RWPE1 (cell line): ENCODE measurements around the gene PROC.

ENCODE experiments used
- CTCF ChIA-PET: fragments of 350-600 bp; sonication (Branson Sonifier 250); formaldehyde crosslinking; extraction: SDS; loops from one replicate; lab custom pipeline; 2021; lab: Yijun Ruan, JAX
- POLR2A ChIA-PET: fragments of 400-600 bp; formaldehyde crosslinking; extraction: SDS; loops from one replicate; lab custom pipeline; 2020; ENCODE audit warnings: antibody characterized with exemption; ENCODE audit not compliant: low non-redundant PET; lab: Yijun Ruan, JAX
- DNase-seq: peaks from one replicate; pipeline ENCODE4 v3.0.0; 2012; ENCODE audit warnings: low spot score
- H3K27ac ChIP-seq: fragments of 450-650 bp; 2 replicates; pipeline ENCODE4 v1.5.1; 2017
- CTCF ChIP-seq: fragments of 450-650 bp; conservative IDR thresholded peaks from 2 replicates; pipeline ENCODE4 v1.5.1; 2017; ENCODE audit warnings: low read depth, mild to moderate bottlenecking

Gene PROC

DNA sequence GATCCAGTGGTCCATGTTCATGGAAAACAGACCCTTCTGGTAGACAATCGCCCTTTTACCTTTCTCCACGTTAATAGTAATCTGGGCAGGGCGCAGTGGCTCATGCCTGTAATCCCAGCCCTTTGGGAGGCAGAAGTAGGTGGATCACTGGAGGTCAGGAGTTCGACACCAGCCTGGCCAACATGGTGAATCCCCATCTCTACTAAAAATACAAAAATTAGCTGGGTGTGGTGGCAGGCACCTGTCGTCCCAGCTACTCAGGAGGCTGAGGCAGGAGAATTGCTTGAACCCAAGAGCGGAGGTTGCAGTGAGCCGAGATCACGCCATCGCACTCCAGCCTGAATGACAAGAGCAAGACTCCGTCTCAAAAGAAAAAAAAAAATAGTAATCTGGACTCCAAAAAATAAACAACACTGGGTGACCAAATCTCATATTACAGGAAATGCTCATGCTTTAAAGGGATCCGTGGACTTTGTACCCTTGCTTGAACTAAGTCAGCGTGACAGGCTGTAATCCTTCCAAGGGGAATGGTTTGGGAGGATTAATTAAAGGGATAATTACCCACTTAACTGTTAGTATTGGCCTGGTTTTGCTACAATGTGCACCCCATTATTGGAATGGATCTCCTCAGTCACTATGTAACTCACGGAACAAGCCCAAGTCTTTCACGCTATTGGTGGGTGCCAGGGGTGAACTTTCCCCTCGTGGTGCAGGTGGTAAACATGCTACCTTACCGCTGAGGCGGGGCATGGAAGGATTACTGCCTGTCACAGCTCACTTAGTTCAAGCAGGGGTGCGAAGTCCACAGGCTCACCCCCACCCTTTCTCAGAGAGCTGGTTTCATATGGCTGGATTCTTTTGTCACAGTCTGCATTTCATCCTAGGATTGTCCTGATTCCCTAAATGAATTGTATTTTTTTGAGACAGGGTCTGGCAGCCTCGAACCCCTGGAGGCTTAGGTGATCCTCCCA, 36.7 kb downstream of the PROC start:
- ChIA-PET POLR2A (no interaction called here), CTCF (no interaction called here)
- H3K27ac ChIP-seq = no peak overlapping the region
- DNase-seq = no peak
- TF ChIP-seq CTCF = no peak

DNA sequence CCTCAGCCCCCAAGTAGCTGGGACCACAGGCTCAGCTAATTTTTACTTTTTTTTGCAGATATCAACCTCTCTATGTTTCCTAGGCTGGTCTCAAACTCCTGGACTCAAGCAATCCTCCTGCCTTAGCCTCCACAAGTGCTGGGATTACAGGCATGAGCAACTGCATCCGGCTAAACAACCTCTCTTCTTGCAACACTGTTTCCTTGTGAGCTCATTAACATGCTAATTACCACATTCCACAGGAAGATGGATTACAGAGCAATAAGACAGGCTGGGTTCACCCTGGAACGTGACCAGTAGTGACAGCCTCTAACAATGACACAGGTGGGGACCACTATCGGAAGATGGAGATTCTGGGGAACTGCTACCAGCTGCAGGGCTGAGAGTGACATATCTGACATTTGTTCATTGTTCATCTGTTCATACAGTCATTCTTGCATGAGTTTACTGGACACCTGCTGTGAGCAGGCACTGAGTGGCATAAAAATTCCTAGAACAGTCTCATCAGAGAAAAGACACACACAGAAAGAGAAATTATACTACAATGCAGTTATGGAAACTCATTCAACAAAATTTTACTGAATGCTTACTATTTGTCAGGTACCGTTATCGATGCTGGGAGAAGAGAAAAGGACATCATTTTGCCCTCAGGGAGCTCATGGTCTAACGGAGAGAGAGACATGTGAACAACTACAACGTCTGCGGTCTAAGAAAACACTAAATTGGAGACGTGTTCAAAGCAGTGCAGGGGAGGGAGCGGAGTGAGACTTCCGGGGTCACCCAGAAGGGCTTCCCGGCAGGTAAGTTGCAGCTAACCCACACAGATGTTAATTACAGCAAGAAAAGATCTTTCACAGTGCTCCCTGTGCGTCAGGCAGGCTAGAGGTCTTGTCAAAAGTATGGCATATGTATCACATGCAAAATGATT, 37.6 kb downstream of the PROC start:
- no peak for TF ChIP-seq CTCF
- ChIA-PET CTCF (no interaction called here), POLR2A (no interaction called here)
- no peak for DNase-seq
- H3K27ac ChIP-seq = no peak overlapping the region

DNA sequence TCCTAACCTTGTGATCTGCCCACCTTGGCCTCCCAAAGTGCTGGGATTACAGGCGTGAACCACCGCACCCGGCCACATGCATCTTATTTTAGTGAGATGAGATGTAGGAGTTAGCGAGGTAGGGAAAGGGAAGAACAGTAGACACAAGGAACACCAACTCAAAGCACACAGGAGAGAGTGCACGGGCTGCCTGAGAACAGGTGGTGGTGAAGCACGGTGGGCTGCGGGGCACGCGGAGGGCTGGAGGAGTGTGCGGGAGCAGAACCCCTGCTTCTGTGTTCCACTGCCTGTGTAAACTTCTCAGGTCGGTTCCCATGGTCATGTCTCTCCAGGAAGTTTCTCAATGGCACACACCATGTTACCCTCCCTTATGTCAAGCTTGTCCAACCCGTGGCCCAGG, 38.7 kb downstream of the PROC start:
- no peak overlapping the region for H3K27ac ChIP-seq
- no peak for TF ChIP-seq CTCF
- no peak for DNase-seq
- ChIA-PET POLR2A (no interaction called here), CTCF (no interaction called here)

GRCh38 chr2:127462461-127462860, 44.2 kb downstream of the PROC start:
- TF ChIP-seq CTCF = no peak
- no peak overlapping the region for H3K27ac ChIP-seq
- no peak for DNase-seq
- CTCF ChIA-PET = no interaction called here
- POLR2A ChIA-PET = no interaction called here

DNA sequence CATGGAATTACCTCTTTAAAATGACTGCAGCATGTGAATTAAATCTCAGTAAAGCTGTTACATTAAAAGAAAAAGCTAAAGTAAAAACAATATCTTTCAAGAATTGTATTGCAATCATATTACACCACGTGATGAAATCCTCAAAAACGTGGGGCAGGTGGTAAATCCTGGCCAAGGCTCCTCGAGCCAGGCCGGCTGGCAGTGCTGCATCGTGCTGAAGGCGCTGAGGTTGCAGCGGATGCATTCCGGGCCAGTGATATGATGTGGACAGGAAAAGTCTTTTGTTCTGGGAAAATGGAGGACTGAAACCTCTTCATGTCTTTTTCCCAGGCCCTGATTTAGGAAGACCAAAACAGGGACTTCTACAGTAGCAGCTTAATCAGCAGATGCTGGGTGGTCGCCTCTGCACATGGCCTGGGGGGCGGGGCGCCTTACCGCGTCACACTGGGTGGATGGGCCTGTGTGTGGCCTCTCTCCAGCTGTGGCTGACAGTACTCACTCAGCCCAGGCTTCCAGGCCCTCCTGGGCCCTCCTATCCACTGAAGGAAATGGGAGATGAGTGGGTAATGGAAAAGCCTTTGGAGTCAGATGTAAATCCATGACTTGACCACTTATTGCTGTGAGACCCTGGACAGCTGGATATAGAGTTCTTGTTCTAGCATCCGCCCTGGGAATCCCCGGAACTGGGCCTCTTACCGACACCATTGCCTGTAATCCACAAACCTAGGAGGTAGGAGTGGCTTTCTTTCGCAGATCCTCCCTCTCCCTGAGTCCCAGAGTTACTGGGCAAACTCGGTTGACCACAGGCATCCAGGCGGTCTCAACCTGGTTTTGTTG, 45.1 kb downstream of the PROC start:
- no peak for TF ChIP-seq CTCF
- CTCF ChIA-PET = interaction anchor here (0.6 to 1.1 kb wide), 4 partner anchors 16 to 269 kb away, joined by 3 to 9 read pairs (median 4); no protein-coding TSS in a partner anchor
- POLR2A ChIA-PET = no interaction called here
- no peak for DNase-seq
- H3K27ac ChIP-seq = peak overlapping the region; percentile 2; the same call in 1 of the 2 replicates
